HepG2 (cell line): ENCODE measurements around the gene PSMB3. TPM values are rescaled to one million over a fixed set of nuclear protein-coding genes. Genes with fewer than 3 reads are reported as not detected.

Experiments
- BRF2 ChIP-seq: sonication (generic); formaldehyde crosslinking; IDR thresholded peaks from 2 replicates; pipeline ENCODE4 v1.8.1; 2022; ENCODE audit warnings: mild to moderate bottlenecking, missing genetic modification reagents
- EEA1 ChIP-seq: sonication (generic); formaldehyde crosslinking; IDR thresholded peaks from 2 replicates; pipeline ENCODE4 v1.5.1; 2020; ENCODE audit warnings: mild to moderate bottlenecking, missing genetic modification reagents, borderline replicate concordance
- KLF12 ChIP-seq: sonication (generic); formaldehyde crosslinking; IDR thresholded peaks from 2 replicates; pipeline ENCODE4 v1.4.0; 2020; ENCODE audit warnings: missing genetic modification reagents, borderline replicate concordance
- MAFF ChIP-seq: IDR thresholded peaks from 2 replicates; pipeline ENCODE4 v1.6.1; 2011; ENCODE audit warnings: low read depth, low read length, improper control_type of control experiment
- NFKB2 ChIP-seq: sonication (generic); formaldehyde crosslinking; IDR thresholded peaks from 2 replicates; pipeline ENCODE4 v1.4.0; 2020; ENCODE audit warnings: missing genetic modification reagents, borderline replicate concordance
- POLR2G ChIP-seq: fragments of 200-400 bp; formaldehyde crosslinking; IDR thresholded peaks from 2 replicates; pipeline ENCODE4 v1.6.1; 2018; ENCODE audit warnings: mild to moderate bottlenecking, low read depth, low read length, moderate library complexity
- REPIN1 ChIP-seq: sonication (generic); formaldehyde crosslinking; IDR thresholded peaks from 2 replicates; pipeline ENCODE4 v1.8.0; 2022; ENCODE audit warnings: missing genetic modification reagents, low read depth, mild to moderate bottlenecking, borderline replicate concordance
- STAT6 ChIP-seq: sonication (generic); formaldehyde crosslinking; IDR thresholded peaks from 2 replicates; pipeline ENCODE4 v1.4.0; 2020; ENCODE audit warnings: missing genetic modification reagents, mild to moderate bottlenecking, borderline replicate concordance
- XRCC5 ChIP-seq: fragments of 200-400 bp; formaldehyde crosslinking; optimal IDR thresholded peaks from 2 replicates; pipeline ENCODE3; 2017; ENCODE audit warnings: mild to moderate bottlenecking, low read length
- ZBED4 ChIP-seq: sonication (generic); formaldehyde crosslinking; IDR thresholded peaks from 2 replicates; pipeline ENCODE4 v1.4.0; 2020; ENCODE audit warnings: missing genetic modification reagents, borderline replicate concordance
- ZNF10 ChIP-seq: sonication (generic); formaldehyde crosslinking; IDR thresholded peaks from 2 replicates; pipeline ENCODE4 v1.4.0; 2020; ENCODE audit warnings: mild to moderate bottlenecking, low read depth, missing genetic modification reagents, borderline replicate concordance
- ZNF230 ChIP-seq: sonication (generic); formaldehyde crosslinking; IDR thresholded peaks from 2 replicates; pipeline ENCODE4 v1.4.0; 2020; ENCODE audit warnings: mild to moderate bottlenecking, missing genetic modification reagents
- ZNF576 ChIP-seq: sonication (generic); formaldehyde crosslinking; IDR thresholded peaks from 2 replicates; pipeline ENCODE4 v1.4.0; 2020; ENCODE audit warnings: mild to moderate bottlenecking, missing genetic modification reagents
- ZNF615 ChIP-seq: sonication (generic); formaldehyde crosslinking; IDR thresholded peaks from 2 replicates; pipeline ENCODE4 v1.5.0; 2020; ENCODE audit warnings: mild to moderate bottlenecking, missing genetic modification reagents, borderline replicate concordance
- ZNF713 ChIP-seq: sonication (generic); formaldehyde crosslinking; IDR thresholded peaks from 2 replicates; pipeline ENCODE4 v1.4.0; 2020; ENCODE audit warnings: mild to moderate bottlenecking, missing genetic modification reagents
- ZNF75D ChIP-seq: sonication (generic); formaldehyde crosslinking; IDR thresholded peaks from 2 replicates; pipeline ENCODE4 v1.8.1; 2023; ENCODE audit warnings: missing genetic modification reagents, mild to moderate bottlenecking, borderline replicate concordance
- ZXDC ChIP-seq: sonication (generic); formaldehyde crosslinking; IDR thresholded peaks from 2 replicates; pipeline ENCODE4 v1.5.0; 2020; ENCODE audit warnings: mild to moderate bottlenecking, missing genetic modification reagents
- polyA plus RNA-seq, 8 experiments: library from polyadenylated mRNA; depleted of rRNA in 3 of 8; stranded (reverse) in 7 of 8; unstranded in 1 of 8; fragments of >200 nt; fragmentation: Illumina TruSeq in 4 of 8; extraction: Trizol in 4 of 8; gene quantifications; 2 replicates each; pipeline versions ENCODE4 v1.2.1 to v1.2.3, GENCODE V29; 2011 to 2016; ENCODE audit warnings: low read depth in 4 of 8, missing spikeins in 1 of 8, mixed read lengths in 1 of 8; ENCODE audit not compliant: insufficient read depth in 1 of 8
- total RNA-seq, 5 experiments: library from RNA; depleted of rRNA; stranded (reverse); fragments of >200 nt; fragmentation: Illumina TruSeq; extraction: Trizol; gene quantifications; 2 replicates each; pipeline ENCODE4 v1.2.3, GENCODE V29; 2016; ENCODE audit warnings: low read depth in 1 of 5

The PSMB3 gene
- total and polyA plus RNA-seq, 2 of the 13 experiments (the other 11 are each of a cell fraction or from before 2014, with no cell fraction given), result 366 to 517 TPM

- TF ChIP-seq ZBED4 (CRISPR knock-in tag) (peak; percentile 59; the same call in 1 of the 2 replicates), POLR2G (peak; percentile 90), STAT6 (CRISPR knock-in tag) (no peak), MAFF (0 out of 2 replicates have a peak, but pooled peaks have one; percentile 6), NFKB2 (CRISPR knock-in tag) (no peak), ZNF75D (CRISPR knock-in tag) (no peak), EEA1 (CRISPR knock-in tag) (no peak), ZNF10 (CRISPR knock-in tag) (no peak), ZNF615 (peak; percentile 89; the same call in 1 of the 2 replicates), REPIN1 (peak; percentile 90), ZNF713 (CRISPR knock-in tag) (0 out of 2 replicates have a peak, but pooled peaks have one; percentile 75), ZNF230 (CRISPR knock-in tag) (peak; percentile 58; the same call in 1 of the 2 replicates), ZNF576 (CRISPR knock-in tag) (no peak), BRF2 (no peak), KLF12 (CRISPR knock-in tag) (peak; percentile 62; the same call in 1 of the 2 replicates), ZXDC (CRISPR knock-in tag) (no peak), XRCC5 (peak; percentile 97)
Measured at GRCh38 chr17:38799501-38800236, 47.1 kb downstream of the PSMB3 start, which contains the start of gene PIP4K2B (continued).
